DND-41 (cell line): Measurements from ENCODE around the gene LHPP.

Source experiments
- ATAC-seq: fragments of 200-7000 bp; cut with Tn5 transposase; 3 replicates; pipeline ENCODE4 v1.9.1; 2021; ENCODE audit warnings: low read depth; ENCODE audit not compliant: insufficient read depth
- DNase-seq: peaks from one replicate; pipeline ENCODE4 v3.0.0-alpha.2; 2020
- H2AFZ ChIP-seq: 2 replicates; pipeline ENCODE4 v1.6.0; 2012; ENCODE audit warnings: low read depth, low read length
- H3K27ac ChIP-seq: 2 replicates; pipeline ENCODE4 v1.5.1; 2012; ENCODE audit warnings: low read length, inconsistent platforms
- H3K27me3 ChIP-seq: fragments of 200-600 bp; sonication (generic); 2 replicates; pipeline ENCODE4 v1.6.0; 2012; ENCODE audit warnings: low read length, mild to moderate bottlenecking, inconsistent platforms; ENCODE audit not compliant: insufficient read depth, poor library complexity
- H3K36me3 ChIP-seq: 2 replicates; pipeline ENCODE4 v1.5.1; 2012; ENCODE audit warnings: low read length, inconsistent platforms; ENCODE audit not compliant: insufficient read depth
- H3K4me1 ChIP-seq: 2 replicates; pipeline ENCODE4 v1.5.1; 2012; ENCODE audit warnings: mild to moderate bottlenecking, low read length; ENCODE audit not compliant: insufficient read depth
- H3K4me2 ChIP-seq: 2 replicates; pipeline ENCODE4 v1.6.0; 2012; ENCODE audit warnings: mild to moderate bottlenecking, moderate library complexity, low read length, inconsistent platforms; ENCODE audit not compliant: insufficient read depth
- H3K4me3 ChIP-seq, 2 experiments: fragments of 200-600 bp in 1 of 2; shearing (Covaris generic) in 1 of 2; 2 replicates each; pipeline ENCODE4 v1.5.1; 2012 to 2016; ENCODE audit warnings: inconsistent platforms in 2 of 2, low read length in 2 of 2, mild to moderate bottlenecking in 2 of 2, low read depth in 1 of 2, moderate library complexity in 1 of 2
- H3K79me2 ChIP-seq: 2 replicates; pipeline ENCODE4 v1.6.0; 2012; ENCODE audit warnings: low read length, inconsistent platforms; ENCODE audit not compliant: insufficient read depth
- H3K9ac ChIP-seq: 2 replicates; pipeline ENCODE4 v1.6.0; 2012; ENCODE audit warnings: low read depth, mild to moderate bottlenecking, inconsistent platforms, low read length, moderate library complexity
- H3K9me3 ChIP-seq: 2 replicates; pipeline ENCODE4 v1.5.1; 2012; ENCODE audit warnings: low read length, moderate library complexity, mild to moderate bottlenecking, inconsistent platforms; ENCODE audit not compliant: insufficient read depth, severe bottlenecking
- H4K20me1 ChIP-seq: 2 replicates; pipeline ENCODE4 v1.6.0; 2012; ENCODE audit warnings: low read length; ENCODE audit not compliant: insufficient read depth
- CTCF ChIP-seq: IDR thresholded peaks from 2 replicates; pipeline ENCODE4 v1.5.1; 2012; ENCODE audit warnings: borderline replicate concordance, low read length, moderate library complexity, mild to moderate bottlenecking; ENCODE audit not compliant: poor library complexity, severe bottlenecking; ENCODE audit errors: extremely low read depth
- EZH2 ChIP-seq: IDR thresholded peaks from 3 replicates; pipeline ENCODE4 v1.6.1; 2012; ENCODE audit warnings: borderline replicate concordance, low read depth, mild to moderate bottlenecking, moderate library complexity, low read length, inconsistent platforms; ENCODE audit not compliant: severe bottlenecking

LHPP gene

GRCh38 chr10:124486635-124487034, 25.0 kb downstream of the LHPP start:
- no peaks in the 10 kb centered on the region for H3K79me2 ChIP-seq
- peaks cover 5% of the 10 kb centered on the region for H3K9me3 ChIP-seq
- H2AFZ ChIP-seq: no peak overlapping the region
- ATAC-seq: no peak
- no peak overlapping the region for H3K4me3 ChIP-seq
- H3K36me3 ChIP-seq: no peaks in the 10 kb centered on the region
- no peak for TF ChIP-seq CTCF
- TF ChIP-seq EZH2: no peak
- no peak overlapping the region for H3K27ac ChIP-seq
- no peak overlapping the region for H3K9ac ChIP-seq
- no peak for DNase-seq
- H3K4me1 ChIP-seq: no peaks in the 10 kb centered on the region
- no peak overlapping the region for H3K4me2 ChIP-seq
- H4K20me1 ChIP-seq: no peaks in the 10 kb centered on the region
- H3K27me3 ChIP-seq: no peaks in the 10 kb centered on the region

GRCh38 chr10:124491105-124491504, 29.5 kb downstream of the LHPP start:
- H3K27me3 ChIP-seq: no peaks in the 10 kb centered on the region
- H3K36me3 ChIP-seq: no peaks in the 10 kb centered on the region
- H3K27ac ChIP-seq: no peak overlapping the region
- H3K79me2 ChIP-seq: no peaks in the 10 kb centered on the region
- H3K9me3 ChIP-seq: peaks cover 5% of the 10 kb centered on the region
- H3K4me3 ChIP-seq: no peak overlapping the region
- H3K9ac ChIP-seq: no peak overlapping the region
- H3K4me1 ChIP-seq: no peaks in the 10 kb centered on the region
- H4K20me1 ChIP-seq: 0 out of 2 replicates have a peak, but pooled peaks cover 3% of the 10 kb centered on the region
- DNase-seq (no peak), ATAC-seq (no peak)
- no peak overlapping the region for H3K4me2 ChIP-seq
- no peak overlapping the region for H2AFZ ChIP-seq
- TF ChIP-seq CTCF (no peak), EZH2 (no peak)

GRCh38 chr10:124492266-124492665, 30.6 kb downstream of the LHPP start:
- TF ChIP-seq CTCF (no peak), EZH2 (no peak)
- H3K4me1 ChIP-seq: no peaks in the 10 kb centered on the region

More at GRCh38 chr10:124492266-124492665, 30.6 kb downstream of the LHPP start:
- no peak overlapping the region for H3K27ac ChIP-seq
- no peak overlapping the region for H3K4me3 ChIP-seq
- ATAC-seq (no peak), DNase-seq (no peak)
- no peak overlapping the region for H2AFZ ChIP-seq
- no peaks in the 10 kb centered on the region for H3K27me3 ChIP-seq
- H3K9me3 ChIP-seq: no peaks in the 10 kb centered on the region
- no peaks in the 10 kb centered on the region for H3K79me2 ChIP-seq
- H3K9ac ChIP-seq: no peak overlapping the region
- H4K20me1 ChIP-seq: 0 out of 2 replicates have a peak, but pooled peaks cover 3% of the 10 kb centered on the region
- H3K36me3 ChIP-seq: no peaks in the 10 kb centered on the region
- no peak overlapping the region for H3K4me2 ChIP-seq
